HG03460 (cell line): ENCODE data around the gene ZDHHC21.
A peak's percentile ranks its signal among the peaks of the same experiment; 100 is the strongest.

Experiments
- ATAC-seq: cut with Tn5 transposase; IDR thresholded peaks from one replicate; pipeline ENCODE4 v1.9.1; 2021; ENCODE audit not compliant: unreplicated experiment

Gene ZDHHC21

DNA sequence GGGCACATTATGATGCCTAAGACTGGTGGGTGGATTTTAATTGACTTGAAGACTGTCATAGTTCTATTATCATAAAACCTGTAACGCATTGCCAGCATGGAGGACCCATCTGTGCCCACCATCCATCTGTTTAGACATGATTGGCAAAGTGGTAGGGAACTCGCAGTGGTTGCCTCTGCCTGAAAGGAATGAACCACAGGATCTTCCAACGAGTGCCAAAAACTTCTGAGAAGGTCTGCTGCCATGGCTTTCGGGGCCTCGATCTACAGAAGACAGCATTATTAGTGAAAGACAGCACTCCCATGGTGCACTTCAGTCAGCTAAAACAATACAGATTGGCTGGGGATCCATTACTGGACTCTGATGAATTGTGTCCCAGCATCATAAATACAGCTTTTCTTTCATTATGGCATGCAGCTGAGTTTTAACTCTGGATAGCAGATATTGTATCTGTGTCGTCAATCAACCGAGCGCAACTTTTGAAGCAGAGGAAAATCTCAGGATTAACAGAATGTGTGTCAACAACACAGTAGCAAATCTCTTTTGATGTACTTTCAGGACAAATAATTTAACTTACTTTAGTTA is 74.3 kb downstream of the ZDHHC21 start:
- no peak for ATAC-seq

DNA sequence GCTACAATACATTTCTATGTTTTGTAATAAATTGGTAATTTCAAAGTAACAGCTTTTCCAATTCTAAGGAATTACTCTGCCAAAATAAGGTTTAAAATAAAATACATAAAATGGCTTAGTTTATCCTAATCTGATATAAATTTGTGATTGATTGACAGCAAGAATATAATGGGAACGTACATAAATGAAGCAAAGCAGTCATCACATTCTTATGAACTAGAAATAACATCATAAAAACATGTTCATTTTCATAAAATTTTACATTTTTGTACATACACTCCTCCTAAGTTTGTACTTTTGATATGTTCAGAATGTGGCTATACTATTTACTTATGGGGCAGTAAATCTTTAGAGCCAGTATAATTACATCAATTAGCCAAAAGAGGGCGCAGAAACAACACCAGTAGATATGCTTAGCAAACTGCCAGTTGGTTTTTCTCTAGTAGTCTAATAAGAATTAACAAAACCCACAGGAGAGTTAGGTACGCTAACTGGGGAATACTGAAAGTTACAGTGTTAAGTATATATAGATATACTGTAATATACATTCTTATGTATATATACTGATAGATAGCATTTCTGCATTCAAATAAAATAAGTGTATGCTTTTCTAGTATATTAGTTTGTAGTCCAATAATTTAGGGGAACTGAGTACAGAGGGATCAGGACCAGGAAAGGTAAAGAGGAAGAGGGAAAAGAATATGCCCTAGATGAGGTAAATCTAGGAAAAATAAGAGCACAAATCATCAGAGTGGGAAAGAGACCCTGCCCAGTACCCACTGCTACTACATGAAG is 76.8 kb downstream of the ZDHHC21 start:
- ATAC-seq, result peak; percentile 72

- ATAC-seq, result no peak
Measured at GRCh38 chr9:14608540-14608939, 84.7 kb downstream of the ZDHHC21 start.

DNA sequence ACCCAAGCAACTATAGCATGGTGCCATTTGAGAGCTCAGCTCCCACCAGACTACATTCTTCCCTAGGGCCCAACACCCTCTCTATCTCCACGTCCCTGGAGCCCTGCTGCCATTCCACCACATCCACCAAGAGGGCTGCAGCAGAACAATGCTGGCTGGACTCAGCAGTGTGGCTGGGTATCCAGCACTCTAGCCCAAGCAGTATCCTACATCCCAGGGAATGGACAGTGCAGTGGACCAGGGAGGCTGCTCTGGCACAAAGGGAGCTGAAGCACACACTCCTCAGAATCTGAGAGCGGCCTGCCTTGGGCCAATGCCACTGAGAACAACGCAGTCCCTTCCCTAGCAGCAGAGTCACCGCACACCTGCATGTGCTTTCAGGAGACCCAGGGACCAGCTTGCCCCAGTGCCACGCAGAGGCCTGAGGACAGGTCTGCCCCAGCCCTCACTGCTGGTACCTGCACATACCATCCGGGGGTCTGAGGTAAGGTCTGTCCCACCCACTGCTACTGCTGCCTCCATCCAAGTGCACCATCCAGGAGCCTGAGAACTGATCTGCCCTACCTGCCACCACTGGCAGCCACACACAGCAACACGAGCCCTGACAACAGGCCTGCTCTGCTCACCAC is 95.9 kb downstream of the ZDHHC21 start:
- no peak for ATAC-seq

DNA sequence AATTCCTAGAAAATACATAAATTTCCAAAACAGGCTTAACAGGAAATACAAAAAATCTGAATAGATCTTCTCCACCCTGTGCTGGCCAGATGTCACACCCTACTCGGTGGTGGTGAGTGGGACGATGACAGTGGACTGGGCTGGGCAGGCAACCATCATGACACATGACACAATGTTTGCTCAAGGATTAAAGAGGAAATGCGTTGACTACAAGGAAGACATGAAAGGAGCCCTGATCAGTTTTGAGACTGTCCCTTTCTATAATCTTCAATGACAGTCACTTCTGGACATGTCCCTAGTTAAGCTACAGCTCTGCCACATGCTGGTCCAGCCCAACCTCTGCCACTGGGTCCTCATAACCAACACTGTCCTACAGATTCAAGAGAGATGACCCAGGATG is 99.8 kb downstream of the ZDHHC21 start:
- ATAC-seq, result no peak

- ATAC-seq, result no peak
Measured at GRCh38 chr9:14591411-14591810, 101.8 kb downstream of the ZDHHC21 start.

DNA sequence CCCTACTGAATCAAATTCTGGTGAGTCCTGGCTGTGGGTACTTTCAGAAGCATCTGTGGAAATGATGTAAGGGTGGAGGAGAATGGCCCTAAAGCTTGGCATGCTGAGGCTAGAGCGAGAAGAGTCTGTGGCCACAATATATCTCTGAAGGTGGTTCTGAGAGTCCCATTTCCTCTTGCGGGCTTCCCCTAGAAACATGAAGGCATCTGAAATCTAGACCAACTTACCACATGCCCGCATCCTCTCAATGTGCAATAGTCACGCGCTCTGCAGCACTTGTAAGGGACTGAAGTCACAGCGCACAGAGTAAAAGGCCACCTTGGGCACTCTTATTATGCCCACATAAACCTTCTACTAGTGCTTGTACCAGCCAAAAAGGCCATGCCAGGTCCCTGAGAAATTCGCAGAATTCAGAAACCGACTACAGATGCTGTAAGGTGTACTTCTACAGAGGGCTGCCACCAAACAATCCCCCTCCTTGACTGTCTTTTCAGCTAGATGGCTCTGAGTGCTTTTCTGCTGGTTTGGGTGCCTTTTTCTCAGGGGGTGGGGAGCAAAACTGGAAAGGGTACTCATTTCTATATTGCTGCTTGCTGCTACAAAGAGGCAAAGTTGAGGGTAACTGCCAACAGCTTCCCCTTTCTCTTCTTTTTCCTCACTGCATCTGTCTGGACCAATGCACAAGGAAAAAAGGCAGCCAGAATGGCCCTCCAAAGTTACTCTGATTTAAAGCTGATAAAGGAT is 107.3 kb downstream of the ZDHHC21 start:
- peak; percentile 98 for ATAC-seq

GRCh38 chr9:14584571-14584970 is 108.7 kb downstream of the ZDHHC21 start:
- ATAC-seq, result no peak

DNA sequence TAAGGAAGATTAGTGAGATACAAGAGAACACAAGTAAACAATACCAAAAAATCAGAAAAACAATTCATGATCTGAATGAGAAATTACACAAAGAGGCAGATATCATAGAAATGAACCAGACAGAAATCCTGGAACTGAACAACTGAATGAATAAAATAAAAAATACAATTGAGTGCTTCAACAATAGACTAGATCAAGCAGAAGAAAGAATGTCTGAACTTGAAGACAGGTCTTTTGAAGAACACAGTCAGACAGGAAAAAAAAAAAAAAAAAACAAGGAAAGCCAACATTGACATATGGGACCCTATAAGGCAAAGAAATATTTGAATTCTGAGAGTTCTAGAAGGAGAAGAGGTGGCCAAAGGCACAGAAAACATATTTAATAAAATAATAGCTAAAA is 115.2 kb downstream of the ZDHHC21 start:
- no peak for ATAC-seq

- ATAC-seq, result no peak
Measured at GRCh38 chr9:14574173-14574572, 119.1 kb downstream of the ZDHHC21 start.

DNA sequence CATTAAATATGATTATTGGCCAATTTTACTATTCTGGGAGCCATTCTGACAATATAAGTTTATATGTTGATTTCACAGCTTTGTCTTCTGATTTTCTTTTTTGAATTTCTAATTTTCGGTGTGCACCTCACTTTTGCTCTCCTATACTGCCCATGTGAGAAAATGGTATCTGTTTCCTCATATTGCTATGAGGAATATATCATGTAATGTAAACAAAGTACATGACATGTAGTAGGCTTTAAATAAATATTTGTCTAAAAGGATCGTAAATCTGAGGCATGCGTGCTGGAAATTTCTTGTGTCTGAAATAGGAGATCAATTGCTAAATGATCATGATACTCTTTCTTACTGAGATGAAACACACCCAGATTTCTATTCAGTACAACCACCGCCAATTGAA is 119.9 kb downstream of the ZDHHC21 start:
- no peak for ATAC-seq

DNA sequence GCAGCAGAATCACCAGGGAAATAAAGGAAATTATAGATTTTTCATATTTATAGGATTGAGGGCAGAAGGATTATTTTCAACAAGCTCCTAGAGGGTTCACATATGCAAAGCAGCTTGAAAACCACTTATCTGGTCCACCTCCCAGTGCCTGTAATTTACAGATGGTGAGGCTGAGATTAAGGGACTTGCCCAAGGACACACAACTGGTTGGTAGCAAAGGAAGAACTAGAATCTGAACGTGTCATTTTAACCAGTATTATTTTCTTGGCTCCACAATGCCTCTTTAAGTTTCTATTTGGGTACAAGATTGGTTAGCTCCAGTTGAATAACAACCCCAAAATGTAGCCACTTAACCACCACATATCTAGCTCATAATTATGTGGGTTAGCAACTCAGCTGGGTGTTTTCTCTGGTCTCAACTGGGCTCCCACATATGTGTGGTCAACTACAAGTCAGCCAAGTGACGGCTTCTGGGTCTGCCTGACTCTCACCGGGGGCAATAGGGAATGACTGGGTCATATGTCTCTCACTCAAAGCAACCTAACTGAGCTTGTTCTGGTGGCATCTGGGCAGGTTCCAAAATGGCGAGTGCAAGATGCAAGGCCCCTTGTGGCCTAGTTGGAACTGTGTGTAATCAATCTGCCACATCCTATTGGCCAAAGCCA is 127.7 kb downstream of the ZDHHC21 start:
- no peak for ATAC-seq

- ATAC-seq, result no peak
Measured at GRCh38 chr9:14563902-14564624, 129.2 kb downstream of the ZDHHC21 start.

GRCh38 chr9:14561929-14562405 is 131.3 kb downstream of the ZDHHC21 start:
- no peak for ATAC-seq
